Right atrium auricular region (tissue), 2 donors: ENCODE measurements around the gene DNMT3A. TPM values are rescaled to one million over a fixed set of nuclear protein-coding genes. Genes with fewer than 3 reads are reported as not detected.

ENCODE experiments used
- DNase-seq: peaks from one replicate; pipeline ENCODE4 v3.0.0-alpha.2; 2019; ENCODE audit warnings: low spot score
- H3K27ac ChIP-seq, 2 donors: fragments of 200-600 bp; sonication (generic); 1 replicate in 1 of 2; 2 replicates in 1 of 2; pipeline ENCODE4 v1.5.1; 2016 to 2019
- H3K27me3 ChIP-seq, 2 donors: fragments of 200-600 bp; sonication (generic); one replicate each; pipeline versions ENCODE4 v1.5.1 to v1.6.0; 2017 to 2019
- H3K36me3 ChIP-seq: fragments of 200-600 bp; sonication (generic); one replicate; pipeline ENCODE4 v1.5.1; 2016
- H3K4me1 ChIP-seq, 2 donors: fragments of 200-600 bp; sonication (generic); one replicate each; pipeline versions ENCODE4 v1.5.1 to v1.6.0; 2017 to 2019
- H3K4me3 ChIP-seq, 2 donors: fragments of 200-600 bp; sonication (generic); 1 replicate in 1 of 2; 2 replicates in 1 of 2; pipeline ENCODE4 v1.5.1; 2017 to 2019; ENCODE audit warnings: mild to moderate bottlenecking in 1 of 2, moderate library complexity in 1 of 2
- H3K9me3 ChIP-seq, 2 donors: fragments of 200-600 bp; sonication (generic); one replicate each; pipeline ENCODE4 v1.5.1; 2019
- total RNA-seq, 2 donors: library from RNA; depleted of rRNA; stranded (reverse); fragments of >200 nt; gene quantifications; one replicate each; pipeline ENCODE4 v1.1.0, GENCODE V29; 2016
- TF ChIP-seq, protein P1 (sequence below), 2 donors: fragments of 200-600 bp; sonication (generic); IDR thresholded peaks; one replicate each; pipeline ENCODE4 v1.5.1; 2019; ENCODE audit warnings: antibody characterized with exemption in 2 of 2

DNMT3A gene
- total RNA-seq, 2 donors from 2014 or later = 6.0 to 8.1 TPM

DNA sequence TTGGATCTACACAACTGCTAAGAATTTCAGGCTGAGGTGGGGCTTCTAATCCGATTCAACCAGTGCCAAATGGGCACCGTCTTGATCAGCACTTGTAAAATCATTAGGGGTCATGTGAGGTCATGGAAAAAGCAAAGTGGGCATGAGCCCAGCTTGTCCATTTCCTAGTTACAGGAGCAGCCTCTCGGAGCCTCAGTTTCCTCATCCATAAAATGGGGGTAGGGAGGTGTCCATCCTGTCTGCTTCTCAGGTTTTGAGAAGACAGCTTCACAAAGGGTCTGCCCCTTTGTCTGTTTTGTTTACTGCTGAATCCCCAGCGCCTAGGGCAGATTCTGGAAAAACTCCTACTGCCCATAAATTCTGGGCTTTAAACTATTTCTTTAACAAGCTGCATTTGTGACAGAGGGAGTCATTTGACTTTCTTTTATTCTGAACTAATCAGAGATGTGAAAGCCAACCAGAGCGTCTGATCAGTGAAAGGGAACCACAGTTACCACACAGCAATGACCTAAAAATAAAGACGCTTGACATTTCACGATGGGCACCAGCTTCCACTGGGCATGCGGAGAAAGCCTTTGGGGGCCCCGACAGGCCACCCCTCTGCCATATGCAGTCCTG, 38.9 kb downstream of the DNMT3A start:
- no peak for DNase-seq
- H3K9me3 ChIP-seq = no peaks in the 10 kb centered on the region
- H3K4me1 ChIP-seq = peaks cover 0 to 65% of the 10 kb centered on the region in 2 donors
- H3K4me3 ChIP-seq = no peak overlapping the region
- H3K36me3 ChIP-seq = peaks cover 7% of the 10 kb centered on the region
- TF ChIP-seq, protein P1, sequence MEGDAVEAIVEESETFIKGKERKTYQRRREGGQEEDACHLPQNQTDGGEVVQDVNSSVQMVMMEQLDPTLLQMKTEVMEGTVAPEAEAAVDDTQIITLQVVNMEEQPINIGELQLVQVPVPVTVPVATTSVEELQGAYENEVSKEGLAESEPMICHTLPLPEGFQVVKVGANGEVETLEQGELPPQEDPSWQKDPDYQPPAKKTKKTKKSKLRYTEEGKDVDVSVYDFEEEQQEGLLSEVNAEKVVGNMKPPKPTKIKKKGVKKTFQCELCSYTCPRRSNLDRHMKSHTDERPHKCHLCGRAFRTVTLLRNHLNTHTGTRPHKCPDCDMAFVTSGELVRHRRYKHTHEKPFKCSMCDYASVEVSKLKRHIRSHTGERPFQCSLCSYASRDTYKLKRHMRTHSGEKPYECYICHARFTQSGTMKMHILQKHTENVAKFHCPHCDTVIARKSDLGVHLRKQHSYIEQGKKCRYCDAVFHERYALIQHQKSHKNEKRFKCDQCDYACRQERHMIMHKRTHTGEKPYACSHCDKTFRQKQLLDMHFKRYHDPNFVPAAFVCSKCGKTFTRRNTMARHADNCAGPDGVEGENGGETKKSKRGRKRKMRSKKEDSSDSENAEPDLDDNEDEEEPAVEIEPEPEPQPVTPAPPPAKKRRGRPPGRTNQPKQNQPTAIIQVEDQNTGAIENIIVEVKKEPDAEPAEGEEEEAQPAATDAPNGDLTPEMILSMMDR (IDR thresholded peaks at IDR 0.05) = no peak
- peak overlapping the region; percentile 8 to 32 for H3K27ac ChIP-seq
- H3K27me3 ChIP-seq = no peaks in the 10 kb centered on the region

DNA sequence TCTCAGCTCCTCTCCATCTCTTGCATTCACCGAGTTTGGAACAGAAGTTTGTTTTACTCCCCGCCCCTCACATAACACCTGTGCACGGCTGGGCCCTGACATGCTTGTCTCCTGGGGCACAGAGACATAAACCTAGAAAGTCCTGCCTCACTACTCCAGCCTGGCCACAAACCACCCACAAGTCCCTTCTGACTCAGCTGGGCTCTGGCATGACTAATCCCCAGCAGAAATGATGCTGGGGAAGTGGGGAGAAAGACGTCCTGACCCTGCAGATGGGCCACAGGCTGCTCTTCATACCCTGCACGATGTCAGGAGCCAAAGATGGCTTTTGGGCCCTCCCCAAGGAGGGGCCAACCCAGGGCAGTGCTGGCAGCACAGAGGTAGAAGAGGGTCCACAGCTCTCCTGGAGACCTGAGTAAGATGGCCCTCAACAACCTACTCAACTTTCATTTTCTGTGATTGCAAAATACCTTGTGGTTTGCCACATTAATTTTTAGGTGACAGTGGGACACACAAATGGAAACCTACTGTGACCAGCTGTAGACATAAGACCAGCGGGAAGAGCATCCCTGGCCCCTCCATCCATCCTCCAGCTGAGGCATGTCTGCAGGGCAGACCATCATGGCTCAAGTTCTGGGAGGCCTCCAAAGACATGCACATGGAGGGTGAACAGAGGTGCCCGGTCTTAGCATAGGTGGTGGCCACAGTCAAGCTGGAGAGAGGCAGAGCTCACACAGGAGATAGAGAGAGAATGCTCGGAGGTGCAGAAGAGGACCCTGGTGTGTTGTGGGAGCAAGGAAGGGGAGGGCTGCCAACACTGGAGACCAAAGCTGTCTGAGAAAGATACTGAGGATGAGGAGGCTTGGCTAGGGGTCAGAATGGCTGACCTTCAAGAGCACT, 40.0 kb downstream of the DNMT3A start:
- TF ChIP-seq, protein P1 (IDR thresholded peaks at IDR 0.05) = no peak
- DNase-seq = no peak
- peaks cover 0 to 54% of the 10 kb centered on the region in 2 donors for H3K4me1 ChIP-seq
- H3K27ac ChIP-seq = no peak overlapping the region
- peaks cover 7% of the 10 kb centered on the region for H3K36me3 ChIP-seq
- no peaks in the 10 kb centered on the region for H3K9me3 ChIP-seq
- no peaks in the 10 kb centered on the region for H3K27me3 ChIP-seq
- no peak overlapping the region for H3K4me3 ChIP-seq

DNA sequence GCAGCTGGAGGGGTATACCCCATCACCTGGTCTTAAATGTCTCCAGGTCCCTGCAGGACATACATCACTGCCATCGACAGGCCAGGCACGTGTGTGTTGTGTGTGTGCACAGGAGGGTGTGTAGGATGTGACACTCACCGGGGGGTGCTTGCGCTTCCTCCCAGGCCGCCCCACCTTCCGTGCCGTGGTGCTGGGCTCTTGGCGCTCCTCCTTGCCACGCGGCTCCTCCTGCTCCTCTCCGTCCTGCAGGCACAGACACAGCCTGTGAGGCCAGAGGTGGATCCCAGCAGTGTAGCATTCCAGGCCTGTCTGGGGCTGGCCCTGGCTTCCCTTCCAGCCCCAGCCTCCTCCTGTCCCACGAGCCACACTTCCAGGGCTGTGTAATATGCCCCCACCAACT, 41.7 kb downstream of the DNMT3A start:
- Histone ChIP-seq H3K4me1 (peaks cover 0 to 53% of the 10 kb centered on the region in 2 donors), H3K27me3 (no peaks in the 10 kb centered on the region), H3K27ac (no peak overlapping the region), H3K9me3 (no peaks in the 10 kb centered on the region), H3K36me3 (peaks cover 7% of the 10 kb centered on the region), H3K4me3 (no peak overlapping the region)
- TF ChIP-seq, protein P1 (IDR thresholded peaks at IDR 0.05) = no peak
- no peak for DNase-seq

DNA sequence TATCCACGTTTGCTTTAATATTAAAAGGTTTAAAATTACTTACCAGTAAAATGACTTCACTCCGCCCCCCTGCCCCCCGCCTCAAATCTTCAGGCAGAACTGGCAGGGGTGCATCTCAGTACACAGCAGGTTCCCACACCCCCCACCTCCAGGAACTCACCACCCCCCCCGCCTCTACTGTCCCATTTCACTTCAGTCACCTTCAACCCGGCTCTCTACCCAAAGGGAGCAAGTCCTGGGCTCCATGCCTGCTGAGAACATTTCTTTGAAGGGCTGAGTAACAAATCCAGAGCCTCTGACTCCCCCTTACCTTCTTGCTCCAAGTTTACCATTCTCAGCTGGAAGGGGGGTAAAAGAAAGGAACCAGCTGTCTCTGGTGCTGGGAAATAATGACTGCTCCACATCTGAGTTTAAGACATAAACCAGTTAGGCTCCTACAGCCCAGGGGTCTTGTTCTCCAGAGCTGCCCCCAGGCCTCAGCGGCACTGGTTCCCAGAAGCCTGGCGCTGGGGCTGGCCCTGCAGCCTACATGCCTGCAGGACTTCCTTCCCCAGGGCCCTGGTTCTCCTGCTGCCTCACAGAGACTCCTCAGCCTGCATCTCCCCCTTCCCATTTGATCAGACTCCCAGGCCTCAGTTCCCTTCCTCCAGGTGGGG, 42.8 kb downstream of the DNMT3A start:
- no peak for DNase-seq
- peaks cover 0 to 55% of the 10 kb centered on the region in 2 donors for H3K4me1 ChIP-seq
- H3K36me3 ChIP-seq = peaks cover 7% of the 10 kb centered on the region
- no peak overlapping the region for H3K27ac ChIP-seq
- TF ChIP-seq, protein P1 (IDR thresholded peaks at IDR 0.05) = no peak
- no peak overlapping the region for H3K4me3 ChIP-seq
- H3K9me3 ChIP-seq = no peaks in the 10 kb centered on the region
- H3K27me3 ChIP-seq = no peaks in the 10 kb centered on the region

DNA sequence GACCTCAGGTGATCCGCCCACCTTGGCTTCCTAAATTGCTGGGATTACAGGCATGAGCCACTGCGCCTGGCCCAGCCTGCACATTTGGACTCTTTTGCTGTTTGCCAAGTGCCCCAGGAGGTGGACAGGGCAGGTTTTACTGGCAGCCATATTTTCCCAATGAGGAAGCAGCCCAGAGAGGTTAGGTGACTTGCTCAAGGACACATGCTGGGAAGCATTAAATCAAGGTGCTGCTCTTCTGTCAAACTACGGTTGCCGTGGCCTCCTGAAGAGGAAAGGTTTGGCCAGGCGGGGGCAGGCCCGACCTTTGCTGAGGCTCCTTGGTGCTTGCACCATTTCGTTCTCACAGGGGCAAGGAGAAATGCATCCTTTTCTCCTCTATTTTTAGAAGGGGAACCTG, 44.0 kb downstream of the DNMT3A start:
- H3K4me3 ChIP-seq = no peak overlapping the region
- H3K4me1 ChIP-seq = peaks cover 0 to 55% of the 10 kb centered on the region in 2 donors
- H3K27ac ChIP-seq = no peak overlapping the region
- TF ChIP-seq, protein P1 (IDR thresholded peaks at IDR 0.05) = no peak
- peaks cover 7% of the 10 kb centered on the region for H3K36me3 ChIP-seq
- H3K27me3 ChIP-seq = no peaks in the 10 kb centered on the region
- DNase-seq = no peak
- H3K9me3 ChIP-seq = no peaks in the 10 kb centered on the region
